ENCODE data around the gene OSR1.

The OSR1 gene

GRCh38 chr2:19359021-19359357 is 566 bp upstream of the OSR1 start:
- DNase-seq (ENCODE audit: low read depth), result no peak

- DNase-seq (ENCODE audit: low read depth), result peak; percentile 37
These were observed 801 bp downstream of the OSR1 start for GRCh38 chr2:19357402-19358241.

DNA sequence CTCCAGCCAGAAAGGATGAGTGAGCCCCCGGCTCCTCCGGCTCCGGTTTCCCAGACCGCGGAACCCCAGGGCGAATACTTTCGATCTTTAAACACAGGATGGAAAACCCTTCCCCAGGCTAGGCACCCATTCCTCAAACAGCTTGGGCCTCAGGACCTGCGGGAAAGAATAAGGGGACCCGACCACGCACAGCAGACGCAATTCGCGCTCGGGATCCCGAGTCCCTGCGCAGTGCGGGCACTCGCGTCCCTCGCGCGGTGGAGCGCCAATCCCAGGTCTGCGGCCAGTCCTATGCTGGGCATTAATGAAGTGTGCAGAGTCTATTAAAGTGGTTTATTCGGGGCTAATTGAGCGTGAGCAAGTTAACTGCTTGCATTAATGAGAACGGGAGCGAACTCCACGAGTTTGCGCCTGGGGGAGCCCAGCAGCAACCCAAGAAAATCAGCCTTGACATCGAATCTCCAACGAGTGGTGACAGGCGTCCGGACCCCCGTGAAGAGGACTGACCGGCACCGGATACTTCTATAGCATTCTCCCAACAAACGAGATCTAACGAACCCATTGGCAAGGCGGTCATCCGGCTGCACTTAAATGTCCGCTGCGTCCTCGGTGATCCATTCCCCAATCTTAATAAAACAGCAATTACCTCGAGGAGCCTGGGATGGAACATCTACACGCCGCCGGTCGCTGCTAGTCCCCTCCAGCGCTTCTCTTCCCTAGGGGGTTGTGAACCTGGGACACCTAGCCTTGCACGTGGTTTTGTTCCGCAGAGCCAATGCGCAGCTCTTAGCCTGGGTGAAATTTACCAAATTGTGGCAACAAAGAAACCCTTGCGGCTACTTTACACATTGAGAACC is 1.6 kb downstream of the OSR1 start:
- DNase-seq (ENCODE audit: low read depth), result no peak

DNA sequence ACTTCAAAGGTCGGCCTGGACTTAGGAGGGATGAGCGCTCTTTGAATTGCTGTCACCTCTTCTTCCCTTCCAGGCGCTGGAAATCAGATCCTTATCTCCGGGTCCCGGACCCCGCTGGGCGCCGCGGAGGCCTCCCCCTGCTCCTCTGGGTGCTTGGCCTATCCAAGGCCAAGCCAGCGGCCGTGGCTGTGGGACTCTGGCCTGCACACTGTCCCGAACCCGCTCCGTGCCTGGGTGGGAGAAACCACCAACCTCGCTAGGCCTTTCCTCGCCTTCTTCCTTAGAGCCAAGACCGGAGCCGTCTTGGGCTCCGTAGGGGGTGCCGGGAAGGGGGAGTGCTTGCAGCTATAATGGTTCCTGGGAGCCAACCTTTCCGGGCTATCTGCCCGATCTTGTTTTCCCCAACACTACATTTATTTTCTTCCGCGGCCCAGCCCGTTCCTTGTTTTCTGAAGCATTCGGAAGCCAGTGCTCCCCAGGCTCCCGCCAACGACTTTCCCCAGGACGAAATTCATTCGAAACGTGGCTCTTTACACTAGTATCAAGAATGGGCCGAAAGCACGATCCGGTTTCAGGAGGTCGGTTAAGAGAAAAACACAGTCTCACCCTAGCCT is 2.4 kb downstream of the OSR1 start:
- DNase-seq (ENCODE audit: low read depth), result peak; percentile 24

GRCh38 chr2:19355416-19355821 is 3.0 kb downstream of the OSR1 start:
- DNase-seq (ENCODE audit: low read depth), result peak; percentile 46

DNA sequence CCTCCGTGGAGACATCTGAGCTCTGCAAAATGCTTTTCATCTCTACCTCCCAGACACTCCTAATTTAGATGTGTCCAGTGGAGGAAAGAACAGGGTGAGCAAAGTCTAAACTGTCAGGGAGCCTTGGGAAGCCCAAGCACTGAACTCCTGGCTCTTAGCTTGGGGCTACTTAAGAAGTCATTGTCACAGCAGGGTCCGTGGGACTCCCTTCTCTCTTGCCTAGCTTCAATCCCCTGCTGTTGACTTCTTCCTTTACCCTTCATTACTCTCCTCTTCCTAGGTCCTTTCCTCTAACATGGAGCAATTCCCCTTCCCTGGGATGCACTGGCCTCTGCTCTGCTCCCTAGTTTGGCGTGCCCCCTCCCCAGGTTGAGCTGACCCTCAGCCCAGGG is 3.4 kb downstream of the OSR1 start:
- no peak for DNase-seq (ENCODE audit: low read depth)

GRCh38 chr2:19353721-19354050 is 4.7 kb downstream of the OSR1 start:
- DNase-seq (ENCODE audit: low read depth), result no peak

DNA sequence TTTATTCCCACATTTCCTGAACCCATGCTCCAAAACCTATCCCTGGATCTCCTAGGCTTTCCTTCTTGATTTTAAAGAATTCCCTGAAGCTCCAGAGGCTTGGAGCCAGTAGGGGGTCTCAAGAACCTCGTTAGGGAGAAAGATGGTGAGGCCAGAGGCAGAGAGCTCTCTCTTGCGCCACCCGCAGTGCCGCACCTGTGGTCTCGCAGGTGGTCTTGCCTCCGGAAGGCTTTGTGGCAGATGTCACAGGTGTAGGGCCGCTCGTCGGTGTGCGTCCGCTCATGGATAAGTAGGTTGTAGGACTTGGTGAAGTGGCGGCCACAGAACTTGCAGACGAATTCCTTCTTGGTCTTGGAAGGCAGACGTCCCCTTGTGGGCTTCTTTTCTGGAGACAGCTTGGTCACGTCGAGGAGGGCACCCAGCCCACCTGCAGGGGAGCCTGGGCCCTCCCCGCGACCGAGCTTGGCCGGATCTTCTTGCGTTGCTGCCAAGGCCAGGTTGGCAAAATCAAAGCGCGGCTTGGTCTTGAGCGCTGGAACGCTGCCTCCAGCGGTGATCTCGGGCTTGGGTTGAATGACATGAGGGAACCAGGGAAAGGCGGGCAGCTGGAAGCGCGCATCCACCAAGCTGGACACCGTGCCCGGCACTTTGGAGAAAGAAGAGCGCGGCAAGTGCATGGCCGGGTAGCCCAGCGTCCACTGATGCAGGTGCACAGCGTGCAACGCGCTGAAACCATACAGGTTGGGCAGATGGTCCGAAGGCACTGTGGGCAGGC is 5.3 kb downstream of the OSR1 start:
- no peak for DNase-seq (ENCODE audit: low read depth)

- no peak for DNase-seq (ENCODE audit: low read depth)
These were observed 6.3 kb downstream of the OSR1 start for GRCh38 chr2:19351899-19352697.

GRCh38 chr2:19351499-19351898 is 6.9 kb downstream of the OSR1 start:
- no peak for DNase-seq (ENCODE audit: low read depth)

DNA sequence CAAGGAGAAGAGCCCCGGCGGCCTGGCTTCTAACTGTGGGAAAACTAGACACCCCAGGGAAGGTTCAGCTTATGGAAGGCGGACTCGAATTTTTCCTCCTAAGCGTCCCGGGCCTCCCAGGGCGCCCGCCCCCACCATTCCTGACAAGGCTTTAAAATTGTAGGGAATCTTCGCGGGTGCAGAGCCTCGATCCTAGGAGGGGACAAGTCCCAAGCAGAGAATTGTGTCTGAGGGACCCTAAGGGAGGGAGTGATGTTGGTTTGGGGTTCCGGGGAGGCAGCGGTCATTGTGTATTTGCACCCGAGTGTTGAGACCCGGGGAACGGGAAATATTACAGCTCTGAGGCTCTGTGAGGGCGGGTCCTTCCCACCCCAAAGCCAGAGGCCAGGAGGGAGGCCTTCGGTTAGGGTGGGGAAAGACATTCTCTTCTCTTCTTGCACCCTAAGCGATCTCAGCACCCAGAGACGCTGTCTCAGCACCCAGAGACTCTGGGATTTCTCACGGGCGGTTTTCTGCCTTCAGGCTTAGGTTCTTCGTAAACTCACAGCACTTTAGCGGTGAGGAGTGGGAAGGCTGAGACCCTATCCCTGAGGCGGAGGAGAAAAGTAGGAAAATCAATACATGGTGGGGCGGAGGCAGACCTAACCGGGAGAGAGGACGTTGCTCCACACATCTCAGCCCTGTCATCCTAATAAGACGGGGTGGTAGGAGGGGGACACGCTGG is 7.6 kb downstream of the OSR1 start:
- DNase-seq (ENCODE audit: low read depth), result no peak

DNA sequence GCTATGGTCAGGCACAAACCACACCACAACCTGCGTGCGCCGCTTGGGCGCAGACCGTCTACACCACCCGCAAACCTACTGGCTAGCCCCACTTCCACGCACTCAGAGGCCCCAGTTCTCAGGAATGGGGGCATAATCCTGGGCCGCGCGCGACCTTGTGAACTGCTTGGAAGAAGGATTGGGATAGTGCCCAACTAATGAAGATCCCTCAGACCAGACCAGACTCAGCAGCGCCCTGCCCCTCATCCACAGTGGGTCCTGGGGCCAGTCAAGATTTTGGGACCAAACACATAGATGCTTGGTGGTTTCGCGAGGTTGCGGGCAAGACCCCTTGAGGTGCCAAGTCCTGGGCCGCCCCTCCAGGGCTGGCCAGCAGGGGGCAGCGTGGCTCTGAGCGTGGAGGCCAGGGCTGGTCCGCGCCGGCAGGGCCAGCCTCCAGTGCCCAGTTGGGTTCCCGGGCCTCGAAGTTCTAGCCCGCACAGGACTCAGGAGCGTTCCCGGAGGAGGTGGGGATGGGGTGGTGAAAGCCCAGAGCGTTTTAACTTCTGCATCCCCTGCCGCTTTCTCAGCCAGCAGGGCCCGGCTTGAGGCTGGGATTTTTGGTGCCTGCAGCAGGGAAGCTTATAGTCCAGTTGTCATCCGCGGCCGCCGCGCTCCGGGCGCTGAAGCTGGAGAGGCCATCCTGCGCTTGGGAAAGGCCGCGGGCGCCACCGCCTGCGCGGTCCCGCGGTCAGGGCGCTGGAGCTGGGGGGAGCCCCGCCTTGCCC is 8.3 kb downstream of the OSR1 start:
- peak; percentile 27 for DNase-seq (ENCODE audit: low read depth)

- DNase-seq (ENCODE audit: low read depth), result no peak
These were observed 9.7 kb downstream of the OSR1 start for GRCh38 chr2:19348692-19349091.

DNA sequence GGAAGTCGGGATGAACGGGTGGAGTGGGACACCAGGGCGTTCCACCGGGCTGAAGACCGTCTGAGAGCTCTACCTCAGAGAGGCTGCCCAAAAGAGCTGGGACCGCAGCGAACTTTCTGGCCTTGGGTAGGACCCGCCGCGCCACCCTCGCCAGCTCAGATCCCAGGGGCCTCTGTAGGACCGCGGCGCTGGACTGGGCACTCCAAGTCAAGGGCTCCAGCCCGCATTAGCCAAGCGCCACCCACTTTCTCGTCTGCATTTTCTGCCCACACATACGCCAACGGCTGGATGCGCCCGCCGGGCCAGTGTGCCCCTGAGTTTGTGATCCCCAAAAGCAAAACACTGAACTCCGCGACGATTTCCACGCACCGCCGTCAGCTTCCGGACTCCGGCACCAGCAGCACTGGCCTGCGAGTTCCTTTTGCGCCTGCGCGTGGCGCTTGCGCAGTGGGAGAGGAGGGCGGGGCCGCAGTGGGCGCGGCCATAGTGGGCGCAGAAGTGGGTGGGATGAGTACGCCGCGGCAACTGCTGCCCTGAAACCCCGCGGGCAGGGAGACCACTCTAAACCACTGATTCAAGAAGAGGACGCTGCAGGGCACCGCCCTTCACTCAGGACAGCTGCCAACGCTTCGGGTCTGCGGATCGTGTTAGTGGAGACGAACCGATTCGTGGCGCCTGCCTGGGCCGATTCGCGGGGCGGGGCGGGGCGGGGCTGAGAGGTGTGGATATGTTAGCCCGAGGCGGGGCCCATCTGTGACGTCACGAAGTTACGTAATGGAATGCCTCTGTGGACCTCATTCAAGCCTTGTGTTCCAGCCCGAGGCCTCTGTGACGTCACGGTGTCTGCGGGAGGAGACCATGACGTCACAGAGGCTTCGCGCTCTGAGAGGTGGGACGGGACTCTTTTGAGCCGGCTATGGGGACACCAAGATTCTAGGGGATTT is 10.5 kb downstream of the OSR1 start:
- peak; percentile 99 for DNase-seq (ENCODE audit: low read depth)

DNA sequence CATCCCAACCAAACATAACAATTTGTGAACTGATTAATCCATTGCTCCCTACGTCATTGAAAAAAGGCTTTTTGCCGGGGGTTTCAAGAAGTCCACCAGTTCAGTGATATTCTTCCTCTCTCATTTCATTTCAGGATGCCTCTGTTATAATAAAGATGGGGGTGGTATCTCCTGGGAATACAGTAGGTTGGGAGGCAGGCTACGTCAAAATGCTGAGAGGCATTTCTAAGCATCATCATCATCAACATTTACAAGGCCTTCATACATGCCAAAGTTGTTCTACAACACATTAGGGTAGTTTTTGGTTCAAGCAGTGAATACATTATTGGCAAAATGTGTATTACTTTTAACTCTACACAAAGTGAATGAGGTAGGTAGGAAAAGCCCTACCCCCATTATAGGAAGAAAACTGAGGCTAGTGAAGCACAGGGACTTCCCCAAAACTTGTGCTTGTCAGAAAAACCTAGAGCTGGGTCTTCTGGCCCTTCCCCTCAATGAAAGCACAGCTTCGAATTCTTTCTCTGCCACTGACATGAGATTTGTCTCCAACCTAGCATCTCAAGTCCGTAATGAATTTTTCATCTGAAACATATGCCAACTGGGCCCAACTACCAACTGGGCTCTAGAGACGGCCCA is 11.3 kb downstream of the OSR1 start:
- no peak for DNase-seq (ENCODE audit: low read depth)

GRCh38 chr2:19337742-19338141 is 20.7 kb downstream of the OSR1 start:
- no peak for DNase-seq (ENCODE audit: low read depth)

DNA sequence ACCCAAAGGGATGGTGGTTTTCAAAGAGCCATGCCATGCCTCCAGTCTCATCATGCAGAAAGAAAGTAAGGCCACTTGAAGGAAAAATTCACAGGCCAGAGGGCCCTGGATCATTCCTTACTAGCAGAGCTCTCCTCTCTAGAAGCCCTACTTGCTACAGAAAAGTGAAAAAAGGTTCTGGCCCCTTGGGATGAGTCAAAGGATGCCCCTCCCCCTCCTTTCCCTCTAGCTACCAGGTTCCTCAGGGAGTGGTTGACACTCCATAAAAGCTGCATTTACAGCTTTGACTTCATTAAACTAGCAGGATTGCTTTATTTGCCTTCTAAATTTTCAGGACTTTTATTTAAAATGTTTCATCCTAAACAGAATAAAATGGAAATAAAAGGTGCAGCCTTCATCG is 21.2 kb downstream of the OSR1 start:
- DNase-seq (ENCODE audit: low read depth), result no peak

DNA sequence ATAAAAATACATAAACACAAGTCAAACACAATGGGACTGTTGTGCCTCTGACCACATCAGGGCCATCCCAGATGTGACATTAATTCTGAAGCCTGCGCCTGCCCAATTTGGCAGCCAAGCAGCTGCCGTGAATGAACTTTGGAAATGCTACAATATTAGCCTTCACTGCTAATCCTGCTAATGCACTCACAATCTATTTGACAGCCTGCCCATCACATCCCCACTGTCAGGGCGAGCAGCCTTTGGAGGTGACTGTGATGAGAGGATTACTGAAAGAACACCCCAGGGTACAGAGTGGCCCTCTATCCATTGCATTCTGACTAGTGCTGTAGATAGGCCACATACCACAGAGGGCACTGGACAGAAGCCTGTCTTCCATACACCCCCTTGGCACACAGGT is 21.6 kb downstream of the OSR1 start:
- no peak for DNase-seq (ENCODE audit: low read depth)

All from fibroblast of gingiva (primary cell).